ENCODE data around the gene CPNE4.

Gene CPNE4

GRCh38 chr3:131957511-131957910 is 77.3 kb downstream of the CPNE4 start:
- no peaks in the 10 kb centered on the region for H3K4me1 Mint-ChIP-seq (ENCODE audit: low read depth)

GRCh38 chr3:131948806-131949205 is 86.0 kb downstream of the CPNE4 start:
- H3K27me3 Mint-ChIP-seq: peaks cover 2% of the 10 kb centered on the region

More at GRCh38 chr3:131957511-131957910, 77.3 kb downstream of the CPNE4 start:
- peaks cover 23% of the 10 kb centered on the region for H3K27me3 Mint-ChIP-seq
- H3K27ac Mint-ChIP-seq: no peak overlapping the region
- H3K4me3 Mint-ChIP-seq: no peak overlapping the region
- peaks cover 3% of the 10 kb centered on the region for H3K9me3 Mint-ChIP-seq (ENCODE audit: low read depth)
- H3K36me3 Mint-ChIP-seq: no peaks in the 10 kb centered on the region

GRCh38 chr3:131944676-131945075 is 90.1 kb downstream of the CPNE4 start:
- Mint-ChIP-seq H3K9me3 (ENCODE audit: low read depth) (peaks cover 5% of the 10 kb centered on the region), H3K4me3 (no peak overlapping the region), H3K36me3 (no peaks in the 10 kb centered on the region), H3K4me1 (ENCODE audit: low read depth) (peaks cover 2% of the 10 kb centered on the region), H3K27ac (no peak overlapping the region), H3K27me3 (no peaks in the 10 kb centered on the region)

More at GRCh38 chr3:131948806-131949205, 86.0 kb downstream of the CPNE4 start:
- no peaks in the 10 kb centered on the region for H3K36me3 Mint-ChIP-seq
- H3K27ac Mint-ChIP-seq: no peak overlapping the region
- peaks cover 8% of the 10 kb centered on the region for H3K9me3 Mint-ChIP-seq (ENCODE audit: low read depth)
- H3K4me1 Mint-ChIP-seq (ENCODE audit: low read depth): peaks cover 2% of the 10 kb centered on the region
- no peak overlapping the region for H3K4me3 Mint-ChIP-seq

GRCh38 chr3:131933665-131934064 is 101.1 kb downstream of the CPNE4 start:
- H3K4me1 Mint-ChIP-seq (ENCODE audit: low read depth): no peaks in the 10 kb centered on the region
- H3K4me3 Mint-ChIP-seq: no peak overlapping the region
- H3K9me3 Mint-ChIP-seq (ENCODE audit: low read depth): peaks cover 5% of the 10 kb centered on the region
- no peak overlapping the region for H3K27ac Mint-ChIP-seq
- H3K36me3 Mint-ChIP-seq: no peaks in the 10 kb centered on the region
- H3K27me3 Mint-ChIP-seq: peaks cover 1% of the 10 kb centered on the region

- Mint-ChIP-seq H3K4me3 (no peak overlapping the region), H3K27ac (no peak overlapping the region), H3K27me3 (peaks cover 1% of the 10 kb centered on the region), H3K9me3 (ENCODE audit: low read depth) (no peaks in the 10 kb centered on the region), H3K4me1 (ENCODE audit: low read depth) (no peaks in the 10 kb centered on the region), H3K36me3 (no peaks in the 10 kb centered on the region)
Measured at GRCh38 chr3:131928593-131928992, 106.2 kb downstream of the CPNE4 start.

- Mint-ChIP-seq H3K27ac (no peak overlapping the region), H3K27me3 (peaks cover 1% of the 10 kb centered on the region), H3K9me3 (ENCODE audit: low read depth) (no peaks in the 10 kb centered on the region), H3K36me3 (no peaks in the 10 kb centered on the region), H3K4me1 (ENCODE audit: low read depth) (no peaks in the 10 kb centered on the region), H3K4me3 (no peak overlapping the region)
Measured at GRCh38 chr3:131925571-131925970, 109.2 kb downstream of the CPNE4 start.

- no peaks in the 10 kb centered on the region for H3K36me3 Mint-ChIP-seq
- no peak overlapping the region for H3K4me3 Mint-ChIP-seq
- H3K27me3 Mint-ChIP-seq: no peaks in the 10 kb centered on the region
- H3K9me3 Mint-ChIP-seq (ENCODE audit: low read depth): no peaks in the 10 kb centered on the region
- no peak overlapping the region for H3K27ac Mint-ChIP-seq
- H3K4me1 Mint-ChIP-seq (ENCODE audit: low read depth): no peaks in the 10 kb centered on the region
Measured at GRCh38 chr3:131922356-131922755, 112.5 kb downstream of the CPNE4 start.

- Mint-ChIP-seq H3K4me1 (ENCODE audit: low read depth) (no peaks in the 10 kb centered on the region), H3K9me3 (ENCODE audit: low read depth) (no peaks in the 10 kb centered on the region), H3K4me3 (no peak overlapping the region), H3K36me3 (no peaks in the 10 kb centered on the region), H3K27ac (no peak overlapping the region), H3K27me3 (peaks cover 1% of the 10 kb centered on the region)
Measured at GRCh38 chr3:131917006-131917405, 117.8 kb downstream of the CPNE4 start.

- H3K27ac Mint-ChIP-seq: no peak overlapping the region
- H3K4me3 Mint-ChIP-seq: no peak overlapping the region
- H3K9me3 Mint-ChIP-seq (ENCODE audit: low read depth): no peaks in the 10 kb centered on the region
- no peaks in the 10 kb centered on the region for H3K4me1 Mint-ChIP-seq (ENCODE audit: low read depth)
- H3K36me3 Mint-ChIP-seq: no peaks in the 10 kb centered on the region
- H3K27me3 Mint-ChIP-seq: peaks cover 5% of the 10 kb centered on the region
Measured at GRCh38 chr3:131914090-131914691, 120.6 kb downstream of the CPNE4 start.

- Mint-ChIP-seq H3K4me3 (no peak overlapping the region), H3K36me3 (no peaks in the 10 kb centered on the region), H3K9me3 (ENCODE audit: low read depth) (no peaks in the 10 kb centered on the region), H3K27ac (no peak overlapping the region), H3K4me1 (ENCODE audit: low read depth) (no peaks in the 10 kb centered on the region), H3K27me3 (peaks cover 5% of the 10 kb centered on the region)
Measured at GRCh38 chr3:131912255-131912654, 122.6 kb downstream of the CPNE4 start.

- H3K4me1 Mint-ChIP-seq (ENCODE audit: low read depth): no peaks in the 10 kb centered on the region
- no peaks in the 10 kb centered on the region for H3K36me3 Mint-ChIP-seq
- no peaks in the 10 kb centered on the region for H3K9me3 Mint-ChIP-seq (ENCODE audit: low read depth)
- no peak overlapping the region for H3K4me3 Mint-ChIP-seq
- peaks cover 4% of the 10 kb centered on the region for H3K27me3 Mint-ChIP-seq
- H3K27ac Mint-ChIP-seq: no peak overlapping the region
Measured at GRCh38 chr3:131907796-131908195, 127.0 kb downstream of the CPNE4 start.

- no peak overlapping the region for H3K4me3 Mint-ChIP-seq
- no peak overlapping the region for H3K27ac Mint-ChIP-seq
- no peaks in the 10 kb centered on the region for H3K9me3 Mint-ChIP-seq (ENCODE audit: low read depth)
- no peaks in the 10 kb centered on the region for H3K4me1 Mint-ChIP-seq (ENCODE audit: low read depth)
- no peaks in the 10 kb centered on the region for H3K36me3 Mint-ChIP-seq
- H3K27me3 Mint-ChIP-seq: no peaks in the 10 kb centered on the region
Measured at GRCh38 chr3:131903988-131904415, 130.8 kb downstream of the CPNE4 start.

GRCh38 chr3:131901686-131902085 is 133.1 kb downstream of the CPNE4 start:
- Mint-ChIP-seq H3K4me1 (ENCODE audit: low read depth) (no peaks in the 10 kb centered on the region), H3K27ac (no peak overlapping the region), H3K9me3 (ENCODE audit: low read depth) (no peaks in the 10 kb centered on the region), H3K4me3 (no peak overlapping the region), H3K27me3 (no peaks in the 10 kb centered on the region), H3K36me3 (no peaks in the 10 kb centered on the region)

- Mint-ChIP-seq H3K9me3 (ENCODE audit: low read depth) (no peaks in the 10 kb centered on the region), H3K27me3 (no peaks in the 10 kb centered on the region), H3K36me3 (no peaks in the 10 kb centered on the region), H3K27ac (no peak overlapping the region), H3K4me3 (no peak overlapping the region), H3K4me1 (ENCODE audit: low read depth) (no peaks in the 10 kb centered on the region)
Measured at GRCh38 chr3:131900891-131901290, 133.9 kb downstream of the CPNE4 start.

- no peaks in the 10 kb centered on the region for H3K27me3 Mint-ChIP-seq
- H3K36me3 Mint-ChIP-seq: no peaks in the 10 kb centered on the region
Measured at GRCh38 chr3:131899021-131899420, 135.8 kb downstream of the CPNE4 start.

GRCh38 chr3:131898346-131898745 is 136.5 kb downstream of the CPNE4 start:
- no peak overlapping the region for H3K4me3 Mint-ChIP-seq
- no peaks in the 10 kb centered on the region for H3K9me3 Mint-ChIP-seq (ENCODE audit: low read depth)
- H3K4me1 Mint-ChIP-seq (ENCODE audit: low read depth): no peaks in the 10 kb centered on the region

More at GRCh38 chr3:131899021-131899420, 135.8 kb downstream of the CPNE4 start:
- Mint-ChIP-seq H3K4me1 (ENCODE audit: low read depth) (no peaks in the 10 kb centered on the region), H3K9me3 (ENCODE audit: low read depth) (no peaks in the 10 kb centered on the region), H3K27ac (no peak overlapping the region), H3K4me3 (no peak overlapping the region)

More at GRCh38 chr3:131898346-131898745, 136.5 kb downstream of the CPNE4 start:
- H3K36me3 Mint-ChIP-seq: no peaks in the 10 kb centered on the region
- H3K27me3 Mint-ChIP-seq: no peaks in the 10 kb centered on the region
- H3K27ac Mint-ChIP-seq: no peak overlapping the region

All from activated naive CD8-positive, alpha-beta T cell (primary cell).